Measurements from ENCODE around the gene NAXE.
A peak's percentile ranks its signal among the peaks of the same experiment; 100 is the strongest.
"Not testable (repeated sequence)": the region's sequence is repeated elsewhere in the genome, so short reads cannot be mapped to it uniquely, and the experiment has no call there.

The NAXE gene

GRCh38 chr1:156591432-156592157 lies at the start of gene NAXE:
Gene NAXE (plus strand): TSS chr1:156591776. CDS start chr1:156591805, 29 bp downstream.
- peak; percentile 64 to 96 for DNase-seq

GRCh38 chr1:156543066-156543465 lies 48.5 kb upstream of the NAXE start:
- no peak for DNase-seq

GRCh38 chr1:156544592-156545102 lies 46.9 kb upstream of the NAXE start:
- no peak for DNase-seq

- no peak for DNase-seq
Observed at GRCh38 chr1:156546267-156546666, 45.3 kb upstream of the NAXE start.

GRCh38 chr1:156547434-156547833 lies 44.1 kb upstream of the NAXE start:
- DNase-seq, result no peak

- no peak for DNase-seq
Observed at GRCh38 chr1:156547982-156548381, 43.6 kb upstream of the NAXE start.

- DNase-seq, result no peak
Observed at GRCh38 chr1:156549390-156549789, 42.2 kb upstream of the NAXE start.

GRCh38 chr1:156549831-156550230 lies 41.7 kb upstream of the NAXE start:
- no peak for DNase-seq

- DNase-seq, result no peak
Observed at GRCh38 chr1:156550346-156550745, 41.2 kb upstream of the NAXE start.

- no peak for DNase-seq
Observed at GRCh38 chr1:156551066-156551643, 40.4 kb upstream of the NAXE start.

- no peak for DNase-seq
Observed at GRCh38 chr1:156551869-156552268, 39.7 kb upstream of the NAXE start.

GRCh38 chr1:156552518-156552917 lies 39.1 kb upstream of the NAXE start:
- DNase-seq, result no peak

- not testable (repeated sequence) for DNase-seq
Observed at GRCh38 chr1:156552937-156553336, 38.6 kb upstream of the NAXE start.

GRCh38 chr1:156553860-156554485 lies 37.6 kb upstream of the NAXE start:
- no peak for DNase-seq

GRCh38 chr1:156554971-156555370 lies 36.6 kb upstream of the NAXE start:
- DNase-seq, result no peak

- DNase-seq, result no peak
Observed at GRCh38 chr1:156555715-156556114, 35.9 kb upstream of the NAXE start.

GRCh38 chr1:156556354-156556753 lies 35.2 kb upstream of the NAXE start:
- DNase-seq, result peak; percentile 59 to 85

- DNase-seq, result no peak
Observed at GRCh38 chr1:156559086-156559796, 32.3 kb upstream of the NAXE start.

GRCh38 chr1:156559797-156560385 lies 31.7 kb upstream of the NAXE start:
- DNase-seq, result no peak

GRCh38 chr1:156560585-156561163 lies 30.9 kb upstream of the NAXE start:
- DNase-seq, result no peak

GRCh38 chr1:156565519-156565918 lies 26.1 kb upstream of the NAXE start:
- no peak for DNase-seq

- no peak for DNase-seq
Observed at GRCh38 chr1:156566436-156566835, 25.1 kb upstream of the NAXE start.
